ENCODE data around the gene LMX1A.

The LMX1A gene

DNA sequence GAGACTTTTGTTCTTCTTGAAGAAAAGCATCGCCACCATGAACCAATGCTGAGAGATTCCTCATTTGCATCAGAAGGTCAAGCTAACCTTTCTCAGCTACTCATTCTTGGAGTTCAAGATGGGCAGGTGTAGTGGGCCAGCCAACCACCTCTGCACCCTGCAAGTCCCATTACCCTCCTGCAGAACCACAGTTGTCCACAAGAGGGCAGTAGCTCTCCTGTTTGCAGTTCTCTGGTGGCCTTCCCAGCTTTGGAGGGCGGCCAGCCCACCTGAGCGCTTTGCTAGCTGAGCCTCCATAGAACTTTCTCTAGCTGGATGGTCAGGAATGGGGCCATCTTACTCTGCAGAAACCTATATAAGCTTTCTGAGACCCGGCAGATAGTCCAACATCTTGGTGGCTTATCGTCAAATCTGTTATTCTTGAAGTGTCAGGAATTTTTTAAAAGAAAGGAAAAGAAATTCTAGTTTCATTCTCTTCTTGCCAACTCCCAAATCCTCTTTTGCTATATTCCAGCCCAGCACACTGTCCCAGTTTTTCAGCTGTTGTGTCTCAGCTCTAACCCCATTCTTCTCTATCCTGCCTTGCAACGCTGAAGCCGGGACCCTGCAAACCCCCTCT lies 11.0 kb upstream of the LMX1A start:
- peak; percentile 69 to 77 for DNase-seq (ENCODE audit: low read depth in 2 of 2)

DNA sequence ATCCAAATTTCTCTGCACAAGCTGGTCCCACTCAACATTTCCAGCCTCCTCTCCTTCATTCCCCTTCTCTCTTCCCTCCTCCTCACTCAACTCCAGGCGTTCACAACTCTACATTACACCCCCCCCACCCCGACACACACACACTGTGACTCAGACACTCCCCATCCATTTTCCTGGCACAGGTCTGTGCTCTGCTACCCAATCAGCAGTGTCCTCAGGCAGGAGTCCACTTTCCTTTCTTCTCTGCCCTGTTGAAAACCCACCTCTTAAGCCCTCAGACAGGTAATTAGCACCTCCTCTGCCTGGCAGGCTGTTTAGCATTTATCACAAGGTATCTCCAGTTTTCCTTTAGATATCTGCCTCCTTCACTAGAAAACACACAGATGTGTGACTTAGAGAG lies 8.8 kb upstream of the LMX1A start:
- DNase-seq (ENCODE audit: low read depth in 2 of 2) = no peak

DNA sequence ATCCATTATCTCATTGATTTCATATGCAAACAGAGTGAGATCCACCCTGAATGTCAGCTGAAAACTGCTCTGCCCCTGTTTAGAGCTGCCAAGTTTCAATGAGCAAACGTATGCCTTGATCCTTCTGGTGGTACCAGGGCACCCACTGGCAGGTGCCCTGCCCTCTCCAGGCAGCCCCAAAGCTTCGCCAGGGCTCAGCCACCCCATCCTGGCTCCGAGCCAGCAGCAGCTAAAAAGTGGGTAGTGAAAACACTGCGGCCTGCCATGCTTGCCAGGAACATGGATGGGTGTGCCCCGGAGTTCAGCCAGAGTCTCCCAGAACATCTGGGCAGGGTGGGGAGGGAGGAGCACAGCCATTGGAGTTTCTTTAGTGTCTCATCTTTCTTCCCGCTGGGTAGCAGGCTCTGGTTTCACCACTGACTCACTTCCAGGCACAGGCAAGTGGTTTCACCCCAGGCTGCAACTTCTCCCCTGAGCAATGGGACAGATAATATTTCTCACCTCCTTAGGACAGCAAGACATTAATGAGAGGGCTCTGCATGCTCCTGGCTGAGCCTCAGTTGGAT lies 8.1 kb upstream of the LMX1A start:
- DNase-seq (ENCODE audit: low read depth in 2 of 2) = no peak

DNA sequence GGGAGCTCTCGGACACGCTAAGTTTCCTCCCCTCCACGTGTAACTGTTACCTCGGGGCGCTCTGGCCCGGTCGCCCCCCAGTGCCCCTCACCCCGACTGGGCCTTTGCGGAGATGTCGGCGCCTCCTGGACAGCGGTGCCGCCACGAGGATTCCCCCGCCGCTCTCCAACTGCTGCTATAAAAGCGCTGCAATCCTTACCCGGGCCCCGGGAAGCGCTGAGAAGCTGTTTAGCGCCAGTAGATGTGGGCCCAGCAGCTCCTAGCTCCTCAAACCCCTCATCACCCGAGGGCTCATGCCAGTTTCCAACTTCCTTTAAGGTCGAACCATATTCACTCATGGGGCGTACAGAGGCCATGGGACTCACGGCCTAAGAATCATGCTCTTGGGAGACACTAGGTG lies 361 bp upstream of the LMX1A start:
- DNase-seq (ENCODE audit: low read depth in 2 of 2) = no peak

DNA sequence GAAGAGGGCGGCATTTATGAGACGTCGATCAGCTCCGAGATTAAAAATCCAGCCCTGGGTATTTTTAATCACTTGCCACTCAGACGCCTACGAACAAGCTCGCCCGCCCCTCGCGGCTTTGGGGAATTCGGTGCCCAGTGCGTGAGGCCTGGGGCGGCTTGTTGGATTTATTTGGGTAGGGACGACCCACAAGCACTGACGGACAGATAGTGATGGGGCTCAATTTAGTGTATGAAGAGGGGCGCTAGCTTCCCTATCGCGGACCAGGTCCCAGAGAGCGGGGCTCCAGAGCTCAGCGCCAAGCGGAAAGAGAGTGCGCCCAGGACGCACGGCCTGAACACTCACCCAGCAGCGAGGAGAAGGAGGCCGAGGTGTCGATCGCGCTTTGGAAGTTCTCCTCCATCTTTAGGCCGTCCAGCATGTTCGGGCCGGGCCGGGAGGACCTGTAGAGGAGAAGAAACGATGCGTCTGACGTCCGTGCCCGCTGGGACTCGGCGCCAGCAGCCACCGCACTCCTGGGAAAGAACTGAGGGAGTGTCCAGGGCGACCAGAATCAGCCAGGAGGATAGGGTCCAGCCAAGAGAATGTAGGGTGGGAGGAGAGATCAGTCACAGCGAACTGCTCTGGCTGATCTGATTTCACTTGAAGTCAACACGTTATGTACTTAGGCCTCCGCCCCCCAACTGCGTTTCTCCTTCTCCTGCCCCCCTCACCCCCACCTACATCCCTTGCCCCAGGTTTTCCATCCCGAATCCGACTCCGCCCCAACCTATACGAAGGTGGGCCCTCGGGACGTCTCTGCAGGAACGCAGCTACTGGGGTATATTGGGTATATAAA lies 1.2 kb downstream of the LMX1A start:
- no peak for DNase-seq (ENCODE audit: low read depth in 2 of 2)

DNA sequence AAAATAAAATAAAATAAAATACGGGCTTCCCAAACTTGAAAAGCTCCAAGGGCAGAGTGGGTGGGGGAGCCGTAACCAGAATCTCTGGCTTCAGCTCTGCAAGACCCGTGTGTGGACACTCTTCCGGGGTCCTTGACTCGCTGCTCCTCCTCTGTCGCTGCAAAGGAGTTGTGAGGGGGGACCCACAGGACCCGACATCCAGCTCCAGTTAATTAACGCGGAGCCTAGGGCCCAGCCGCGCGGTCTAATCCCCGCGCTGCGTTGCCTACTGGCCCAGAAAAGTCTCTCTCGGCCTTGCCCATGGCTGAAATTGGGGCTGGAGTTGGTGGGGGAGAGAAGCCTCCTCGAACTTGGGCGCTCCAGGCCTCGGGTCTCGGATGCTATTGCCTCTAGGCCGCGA lies 1.8 kb downstream of the LMX1A start:
- DNase-seq (ENCODE audit: low read depth in 2 of 2) = no peak

DNA sequence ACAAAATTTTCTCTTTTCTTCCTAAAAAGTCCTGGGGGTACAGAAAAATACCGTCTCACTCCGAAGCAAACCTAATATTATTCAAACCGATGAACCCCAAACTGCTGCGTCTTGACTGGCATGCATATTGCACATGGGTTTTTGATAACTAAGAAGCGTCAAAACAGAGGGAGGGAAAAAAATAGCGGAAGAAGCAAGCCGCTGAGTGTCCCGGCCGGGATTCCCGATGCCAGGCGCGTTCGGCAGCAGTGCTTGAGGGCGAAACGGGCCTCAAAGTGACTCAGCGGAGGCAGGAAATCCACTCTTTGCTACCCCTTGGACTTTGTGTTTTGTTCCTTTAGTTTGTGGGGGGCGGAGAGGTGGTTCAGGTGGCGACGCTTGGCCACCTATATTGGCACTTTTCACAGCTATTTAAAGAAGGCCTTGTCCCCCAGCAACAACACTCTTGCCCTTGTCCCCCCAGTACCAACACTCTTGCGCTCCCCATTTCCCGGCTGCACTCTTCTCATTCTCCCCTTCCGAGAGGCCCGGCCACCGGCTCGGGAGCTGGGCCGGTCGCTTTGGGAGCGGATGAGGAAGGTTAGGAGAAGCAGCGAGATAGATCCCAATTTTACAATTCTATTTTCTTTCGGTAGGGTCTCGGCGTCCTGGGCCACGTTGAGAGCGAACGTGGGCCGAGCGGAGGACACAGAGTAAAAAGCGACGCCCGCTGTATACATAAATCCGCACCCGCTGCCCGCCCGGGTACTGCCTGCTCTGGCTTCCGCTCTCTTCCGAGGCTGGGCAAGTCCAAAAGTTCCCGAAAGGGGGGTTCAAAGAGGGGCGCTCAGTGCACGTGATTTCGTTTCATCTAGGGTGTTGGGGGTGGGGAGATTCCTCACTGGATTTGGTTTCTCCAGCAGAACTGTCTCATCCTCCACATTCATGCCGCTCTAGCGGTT lies 2.5 kb downstream of the LMX1A start:
- DNase-seq (ENCODE audit: low read depth in 2 of 2) = no peak

DNA sequence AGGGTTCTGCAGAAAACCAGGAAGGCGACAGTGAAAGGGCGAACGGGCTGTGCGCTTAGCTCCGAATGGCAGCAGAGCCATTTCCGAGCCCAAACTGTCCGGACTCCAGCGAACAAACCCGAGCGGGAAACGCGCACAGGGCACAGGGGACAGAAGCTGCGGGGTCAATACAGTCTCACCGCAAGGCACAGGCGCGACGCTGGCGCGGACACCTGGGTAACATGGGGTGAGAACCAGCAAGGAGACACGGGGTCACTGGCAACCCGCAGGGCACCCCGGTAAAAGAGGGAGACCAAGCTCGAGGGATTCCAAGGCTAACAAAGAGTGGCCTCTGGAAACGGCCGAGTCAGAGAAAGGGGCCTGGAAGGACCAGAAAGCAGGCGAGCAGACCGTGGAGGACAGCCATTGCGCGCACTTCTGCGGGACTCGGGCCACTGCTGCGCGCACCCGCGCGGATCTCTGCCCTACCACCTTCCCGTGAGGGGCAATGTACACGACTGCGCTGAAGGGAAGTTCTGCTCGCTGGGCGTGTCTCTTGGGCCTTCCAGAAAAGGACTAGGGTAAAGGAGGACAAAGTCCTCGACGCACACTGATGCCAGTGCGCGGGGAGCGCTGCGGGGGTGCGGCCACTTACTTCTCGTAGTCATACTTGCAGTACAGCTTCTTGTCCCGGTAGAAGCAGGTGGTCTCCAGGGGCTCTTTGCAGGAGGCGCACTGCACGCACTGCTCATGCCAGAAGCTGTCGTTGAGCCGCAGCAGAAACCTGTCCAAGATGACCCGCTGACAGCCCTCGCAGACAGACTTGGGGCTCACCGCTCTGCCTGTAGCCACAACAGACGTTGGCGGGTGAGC lies 3.8 kb downstream of the LMX1A start:
- no peak for DNase-seq (ENCODE audit: low read depth in 2 of 2)

DNA sequence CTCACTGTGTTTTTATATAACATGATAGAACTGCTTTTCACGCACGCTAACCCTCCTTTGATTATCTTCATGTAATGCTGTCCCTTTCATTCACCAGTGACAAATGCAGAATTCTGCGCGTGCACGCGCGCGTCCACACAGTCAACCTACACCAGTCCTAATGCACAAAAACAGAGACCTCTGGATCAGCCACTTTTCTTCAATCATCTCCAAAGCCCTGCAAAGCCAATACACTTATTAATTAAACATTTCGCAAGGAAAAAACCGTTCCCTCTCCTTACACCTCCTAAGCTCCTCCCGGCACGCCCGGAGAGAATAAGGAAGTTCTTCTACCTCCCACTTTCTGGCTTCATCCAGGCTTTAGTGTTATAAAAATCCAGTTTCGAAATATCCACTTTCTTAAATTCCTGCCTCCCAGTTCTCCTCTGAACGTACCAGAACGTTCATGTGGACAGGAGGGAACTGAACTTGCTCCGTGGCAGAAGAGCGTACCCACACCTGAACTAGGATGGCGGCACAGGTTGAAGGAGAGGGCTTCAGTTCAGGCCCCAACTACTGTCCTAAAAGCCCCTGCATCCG lies 4.6 kb downstream of the LMX1A start:
- no peak for DNase-seq (ENCODE audit: low read depth in 2 of 2)

DNA sequence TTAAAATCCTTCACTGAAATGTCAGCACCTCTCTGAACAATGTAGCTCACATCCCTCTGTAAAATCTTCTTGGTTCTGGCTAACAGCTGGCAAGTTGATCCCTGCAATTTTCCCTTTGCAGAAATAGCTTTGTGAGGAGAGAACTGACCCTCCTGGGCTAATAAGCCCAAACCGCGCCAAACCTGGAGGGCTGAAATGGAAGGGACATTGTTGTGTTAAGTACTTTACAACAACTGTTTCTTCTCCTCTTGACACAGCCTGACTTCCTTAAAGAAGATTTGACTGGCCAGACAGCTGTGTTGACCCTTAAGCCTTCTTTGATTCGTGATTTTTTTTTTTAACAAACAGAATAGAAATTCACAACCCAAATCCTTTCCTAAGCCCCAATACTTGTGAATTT lies 5.7 kb downstream of the LMX1A start:
- DNase-seq (ENCODE audit: low read depth in 2 of 2) = no peak

DNA sequence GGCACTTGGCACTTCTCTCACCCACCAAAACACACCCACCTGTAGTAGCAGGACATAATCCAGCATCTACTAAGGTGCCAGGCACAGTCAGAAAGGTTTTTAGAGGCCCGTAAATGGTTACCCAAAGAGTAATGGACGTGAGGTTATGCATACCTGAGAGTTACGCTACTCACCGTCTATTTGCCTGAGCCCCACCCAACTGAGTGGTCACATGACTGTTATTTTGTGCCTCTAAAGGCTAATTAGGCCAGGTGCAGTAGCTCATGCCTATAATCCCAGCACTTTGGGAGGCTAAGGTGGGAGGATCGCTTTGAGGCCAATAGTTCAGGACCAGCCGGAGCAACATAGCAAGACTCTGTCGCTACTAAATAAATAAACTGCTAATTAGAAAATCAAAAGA lies 11.0 kb downstream of the LMX1A start:
- DNase-seq (ENCODE audit: low read depth in 2 of 2) = no peak

DNA sequence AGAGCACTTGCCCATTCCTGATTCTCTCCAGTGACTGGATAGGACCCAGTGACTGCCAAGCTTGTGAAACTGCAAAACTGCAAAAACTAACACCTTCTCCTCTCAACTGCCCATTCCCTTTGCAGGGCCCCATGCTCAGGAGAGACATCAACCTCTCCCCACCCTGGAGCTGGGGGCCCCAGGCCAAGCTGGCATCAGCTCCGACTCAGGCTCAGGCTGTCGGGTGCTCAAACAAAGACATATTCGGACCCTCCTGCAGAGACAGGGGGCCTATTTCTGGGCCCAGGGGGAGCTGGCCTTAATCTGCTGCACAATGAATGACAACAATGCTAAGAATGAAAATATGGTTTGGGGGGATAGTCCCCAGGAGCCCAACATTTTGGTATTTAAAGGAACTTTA lies 11.8 kb downstream of the LMX1A start:
- no peak for DNase-seq (ENCODE audit: low read depth in 2 of 2)

DNA sequence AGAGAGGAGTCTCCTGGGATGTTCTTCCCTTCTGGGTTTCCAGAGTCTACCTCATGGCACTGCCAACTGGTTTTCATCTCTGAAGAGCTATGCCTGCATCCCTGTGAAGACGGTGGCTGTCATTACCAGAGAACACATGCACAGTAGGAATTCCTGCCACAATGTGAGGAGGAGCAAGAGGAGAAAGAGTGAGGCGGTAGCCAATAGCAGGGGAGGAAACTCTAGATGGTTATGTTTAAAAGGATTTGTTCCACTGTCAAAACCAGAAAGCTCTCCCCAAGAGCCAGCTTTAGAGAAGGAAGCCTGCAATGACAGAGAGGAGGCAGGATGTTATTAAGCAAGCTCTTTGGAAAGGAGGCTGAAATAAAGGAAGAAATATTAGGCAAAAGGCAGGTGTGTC lies 12.3 kb downstream of the LMX1A start:
- DNase-seq (ENCODE audit: low read depth in 2 of 2) = no peak

DNA sequence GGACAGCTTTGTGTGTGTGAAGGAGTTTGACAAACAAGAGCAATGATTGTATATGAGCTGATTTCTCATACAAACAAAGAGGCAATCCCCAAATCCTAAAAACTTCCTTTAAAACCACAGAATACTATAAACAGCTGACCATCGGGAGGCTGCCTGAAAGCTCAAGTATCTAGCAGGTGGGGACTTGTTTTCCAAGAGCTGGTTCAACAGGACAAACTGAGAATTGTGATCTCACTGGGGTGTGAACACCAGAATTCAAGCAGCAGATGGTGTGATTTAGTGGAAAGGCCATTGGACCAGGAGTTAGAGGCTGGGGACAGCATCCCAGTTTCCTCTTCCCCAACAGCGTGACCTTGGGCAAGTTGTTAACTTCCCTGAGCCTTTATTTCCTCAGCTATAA lies 13.9 kb downstream of the LMX1A start:
- DNase-seq (ENCODE audit: low read depth in 2 of 2) = no peak

DNA sequence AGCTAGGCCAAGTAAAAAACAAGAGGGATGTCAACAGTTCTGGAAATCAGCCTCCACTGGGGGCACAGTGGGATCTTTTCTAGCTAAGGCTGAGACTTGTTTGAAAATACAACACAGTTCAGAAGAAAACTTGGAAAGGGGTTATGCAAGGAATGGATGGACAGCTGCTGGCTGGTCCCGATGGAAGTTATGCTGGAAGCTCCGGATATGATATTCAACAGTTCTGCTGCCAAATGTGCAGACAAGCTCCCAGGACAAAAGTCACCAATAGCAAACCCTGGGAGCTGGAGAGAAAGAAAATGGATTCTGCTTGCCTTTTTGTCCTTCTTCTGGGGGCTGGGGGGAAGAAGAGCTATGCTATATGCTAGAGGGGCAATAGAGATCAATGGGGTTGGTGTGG lies 14.3 kb downstream of the LMX1A start:
- DNase-seq (ENCODE audit: low read depth in 2 of 2) = no peak

DNA sequence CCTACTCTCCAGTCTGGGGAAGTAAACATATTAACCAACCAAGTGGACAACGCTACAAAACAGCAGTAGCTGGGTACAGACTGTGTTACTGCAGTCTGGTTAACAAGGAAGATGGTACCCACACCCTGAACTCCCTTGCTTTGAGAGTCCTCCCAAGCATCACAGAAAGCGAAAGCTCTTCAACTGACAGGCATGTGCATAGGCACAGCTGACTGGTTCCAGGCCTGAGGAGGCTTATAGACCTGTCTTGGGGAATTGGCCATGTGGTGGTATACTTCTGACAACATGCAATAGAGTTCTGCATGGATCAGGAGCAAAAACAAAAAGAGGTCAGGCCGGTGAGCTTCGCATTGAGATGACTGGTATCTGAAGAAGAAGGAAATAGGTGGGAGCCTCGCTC lies 17.4 kb downstream of the LMX1A start:
- DNase-seq (ENCODE audit: low read depth in 2 of 2) = no peak

DNA sequence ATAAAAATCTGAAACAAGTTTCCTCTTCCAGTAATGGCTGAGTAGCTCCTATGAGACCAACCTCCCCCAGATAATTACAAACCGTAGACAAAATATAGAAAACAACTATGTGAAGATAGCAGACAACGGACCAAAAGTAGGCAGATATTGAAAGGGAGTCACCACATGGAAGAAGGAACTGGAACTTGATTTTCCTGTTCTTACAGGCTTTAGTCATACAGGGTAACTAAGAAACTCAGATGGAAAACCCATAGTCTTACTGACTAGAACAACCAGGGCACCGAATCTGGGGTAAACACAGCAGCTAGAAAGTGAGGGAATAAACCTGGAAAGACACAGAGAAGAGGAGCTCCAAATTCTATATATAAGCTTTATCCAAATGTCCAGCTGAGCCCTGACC lies 26.0 kb downstream of the LMX1A start:
- no peak for DNase-seq (ENCODE audit: low read depth in 2 of 2)

DNA sequence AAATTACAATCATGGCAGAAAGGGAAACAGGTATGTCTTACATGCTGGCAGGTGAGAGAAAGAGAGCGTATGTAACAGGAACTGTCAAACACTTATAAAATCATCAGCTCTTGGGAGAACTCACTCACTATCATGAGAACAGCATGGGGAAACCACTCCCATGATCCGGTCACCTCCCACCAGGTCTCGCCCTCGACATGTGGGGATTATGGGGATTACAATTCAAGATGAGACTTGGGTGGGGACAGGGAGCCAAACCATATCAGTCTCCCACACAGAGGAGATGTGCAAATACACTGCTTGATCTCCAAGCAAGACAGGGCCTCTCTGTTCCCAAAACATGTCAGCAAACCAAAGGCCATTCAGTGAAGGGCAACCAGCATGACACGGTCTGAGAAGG lies 27.4 kb downstream of the LMX1A start:
- DNase-seq (ENCODE audit: low read depth in 2 of 2) = no peak

DNA sequence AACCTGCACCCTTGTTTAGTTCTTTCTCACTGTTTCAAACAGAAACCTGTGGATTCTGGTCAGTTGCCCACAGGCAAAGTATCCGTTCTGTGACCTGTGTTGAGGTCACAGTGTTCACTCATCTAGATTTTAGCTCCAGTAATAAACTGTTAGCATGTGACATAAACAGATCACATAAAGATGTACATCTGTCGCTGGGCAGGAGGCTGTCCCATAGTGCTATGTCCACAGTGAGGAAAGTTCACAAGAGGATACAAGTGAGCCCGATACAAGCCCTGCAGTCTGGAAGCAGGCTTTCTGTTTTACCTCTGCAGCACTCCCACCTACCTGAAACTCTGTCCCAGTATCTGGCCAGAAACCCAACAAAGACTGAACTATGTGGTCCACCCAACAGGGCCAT lies 28.4 kb downstream of the LMX1A start:
- DNase-seq (ENCODE audit: low read depth in 2 of 2) = no peak

DNA sequence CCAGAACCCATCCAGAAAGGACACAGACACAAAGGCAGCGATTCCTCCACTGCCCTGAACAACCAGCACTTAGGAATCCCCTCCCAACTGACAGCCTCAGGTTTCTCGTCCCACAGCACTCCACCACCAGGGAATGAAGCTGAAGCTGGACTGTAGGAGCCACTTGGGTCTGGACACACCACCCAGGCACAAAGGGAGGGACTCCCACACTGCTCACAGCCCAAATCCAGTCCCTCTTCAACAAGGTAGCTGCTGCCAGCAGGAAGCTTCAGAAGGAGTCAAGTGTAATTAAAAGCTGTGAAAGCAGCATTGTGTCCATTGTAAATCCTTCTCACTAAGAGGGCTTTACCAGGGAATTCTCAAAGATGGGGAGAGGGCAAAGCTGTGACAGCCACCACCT lies 29.0 kb downstream of the LMX1A start:
- DNase-seq (ENCODE audit: low read depth in 2 of 2) = no peak
